Naive thymus-derived CD8-positive, alpha-beta T cell (primary cell): Measurements from ENCODE around the gene POLR3K. TPM values are rescaled to one million over a fixed set of nuclear protein-coding genes. Genes with fewer than 3 reads are reported as not detected.

Experiments
- ATAC-seq, 2 donors: fragments of 150-1000 bp; cut with Tn5 transposase in 1 of 2; sonication (Bioruptor Pico), chemical (Tn5 transposase) in 1 of 2; 1 replicate in 1 of 2; 2 replicates in 1 of 2; pipeline ENCODE4 v1.10.0; 2021; ENCODE audit warnings: mild to moderate bottlenecking in 2 of 2, moderate library complexity in 2 of 2
- POLR2A ChIA-PET: fragments of 350-600 bp; sonication (Branson Sonifier 250); formaldehyde crosslinking; loops from one replicate; lab custom pipeline; 2021; ENCODE audit warnings: antibody characterized with exemption; lab: Charles Lee
- DNase-seq, 10 donors: peaks; one replicate each; pipeline versions ENCODE4 v3.0.0 to v3.0.0-alpha.2; 2020 to 2022
- H3K27ac Mint-ChIP-seq, 10 donors: one replicate each; pipeline ENCODE4 v1.8.0; 2020 to 2022; ENCODE audit warnings: mild to moderate bottlenecking in 10 of 10, mixed read lengths in 10 of 10, moderate library complexity in 4 of 10, inconsistent platforms in 1 of 10
- H3K27me3 Mint-ChIP-seq, 5 donors: one replicate each; pipeline ENCODE4 v1.8.0; 2021 to 2022; ENCODE audit warnings: mixed read lengths in 5 of 5
- H3K36me3 Mint-ChIP-seq, 3 donors: one replicate each; pipeline ENCODE4 v1.8.0; 2020 to 2022; ENCODE audit warnings: mixed read lengths in 3 of 3, mild to moderate bottlenecking in 2 of 3, inconsistent platforms in 1 of 3
- H3K4me1 Mint-ChIP-seq, 4 donors: one replicate each; pipeline ENCODE4 v1.8.0; 2021 to 2022; ENCODE audit warnings: mixed read lengths in 4 of 4
- H3K4me3 Mint-ChIP-seq, 10 donors: one replicate each; pipeline ENCODE4 v1.8.0; 2020 to 2022; ENCODE audit warnings: mild to moderate bottlenecking in 10 of 10, mixed read lengths in 10 of 10, moderate library complexity in 6 of 10, inconsistent platforms in 1 of 10
- H3K9me3 Mint-ChIP-seq, 9 donors: one replicate each; pipeline ENCODE4 v1.8.0; 2020 to 2022; ENCODE audit warnings: mixed read lengths in 9 of 9, mild to moderate bottlenecking in 3 of 9, inconsistent platforms in 1 of 9, moderate library complexity in 1 of 9
- microRNA-seq: library from miRNA; unstranded; fragments of <30 nt; microRNA quantifications from one replicate; pipeline ENCODE4 v1.2.0, GENCODE V29; 2022; ENCODE audit warnings: borderline microRNAs expressed
- polyA plus RNA-seq, 3 donors: library from polyadenylated mRNA; unstranded; fragments of 300-500 nt; fragmentation: Illumina TruSeq; gene quantifications; one replicate each; pipeline ENCODE4 v1.2.3, GENCODE V29; 2021
- total RNA-seq, 8 experiments: library from RNA in 2 of 8; stranded (reverse) in 2 of 8; gene quantifications; one replicate each; pipeline ENCODE4 v1.2.3 and lab custom pipeline; 2021 to 2026

Gene POLR3K
- total and polyA plus RNA-seq, 5 experiments from 2014 or later = 16.2 to 29.5 (median 20.9) TPM

- H3K27me3 Mint-ChIP-seq = no peaks in the 10 kb centered on the region
- DNase-seq (peak in 3 of 10 donors; percentile 9 to 23 (median 10)), ATAC-seq (peak; percentile 95)
- peak overlapping the region in 9 of 10 donors; percentile 45 to 86 (median 70) for H3K4me3 Mint-ChIP-seq
- peak overlapping the region in 4 of 10 donors; percentile 3 to 76 (median 44) for H3K27ac Mint-ChIP-seq
- no peaks in the 10 kb centered on the region for H3K36me3 Mint-ChIP-seq
- POLR2A ChIA-PET = no interaction called here
- H3K9me3 Mint-ChIP-seq = no peaks in the 10 kb centered on the region
- H3K4me1 Mint-ChIP-seq = no peaks in the 10 kb centered on the region
Observed at GRCh38 chr16:9903-10665, 43.3 kb downstream of the POLR3K start.

Small RNAs within 50 kb of the gene (microRNA-seq; reads per million reads assigned to microRNA genes)
- gene MIR6859-4 = not detected

Other genes starting within 250 kb of the POLR3K start
- 10 to 100 TPM in 1 of 2 experiments, 1 to 10 TPM in 1; 9.5 to 11.3 TPM for gene SNRNP25, start 220 bp upstream of the POLR3K start, total RNA-seq
- 10 to 100 TPM; 20.2 to 30.2 (median 22.3) TPM for gene SNRNP25, start 220 bp upstream of the POLR3K start, polyA plus RNA-seq
- gene RHBDF1, start 19.0 kb upstream of the POLR3K start, total RNA-seq = not detected
- under 1 TPM in 1 of 3 donors, not detected in 2; 0.50 TPM for gene RHBDF1, start 19.0 kb upstream of the POLR3K start, polyA plus RNA-seq
- 10 to 100 TPM; 24.5 to 27.2 TPM for gene MPG, start 24.6 kb upstream of the POLR3K start, total RNA-seq
- gene MPG, start 24.6 kb upstream of the POLR3K start, polyA plus RNA-seq = 10 to 100 TPM; 46.0 to 57.7 (median 51.8) TPM
- gene NPRL3, start 85.1 kb upstream of the POLR3K start, total RNA-seq = 10 to 100 TPM; 40.7 to 41.3 TPM
- 10 to 100 TPM in 2 of 3 donors, 1 to 10 TPM in 1; 5.9 to 16.2 (median 13.1) TPM for gene NPRL3, start 85.1 kb upstream of the POLR3K start, polyA plus RNA-seq
- gene HBZ, start 99.0 kb upstream of the POLR3K start, total RNA-seq = not detected
- gene HBZ, start 99.0 kb upstream of the POLR3K start, polyA plus RNA-seq = not detected
- gene HBM, start 112.4 kb upstream of the POLR3K start, total RNA-seq = not detected
- gene HBM, start 112.4 kb upstream of the POLR3K start, polyA plus RNA-seq = not detected
- gene HBA2, start 119.3 kb upstream of the POLR3K start, total RNA-seq = not detected
- 1 to 10 TPM in 1 of 3 donors, under 1 TPM in 1, not detected in 1; 0.89 to 8.6 TPM for gene HBA2, start 119.3 kb upstream of the POLR3K start, polyA plus RNA-seq
- gene HBA1, start 123.1 kb upstream of the POLR3K start, total RNA-seq = not detected
- 1 to 10 TPM in 1 of 3 donors, not detected in 2; 1.7 TPM for gene HBA1, start 123.1 kb upstream of the POLR3K start, polyA plus RNA-seq
- gene HBQ1, start 126.9 kb upstream of the POLR3K start, total RNA-seq = not detected
- gene HBQ1, start 126.9 kb upstream of the POLR3K start, polyA plus RNA-seq = under 1 TPM in 1 of 3 donors, not detected in 2; 0.71 TPM
- 100 to 1,000 TPM; 193 to 194 TPM for gene LUC7L, start 175.8 kb upstream of the POLR3K start, total RNA-seq
- gene LUC7L, start 175.8 kb upstream of the POLR3K start, polyA plus RNA-seq = 10 to 100 TPM in 1 of 3 donors, 1 to 10 TPM in 2; 4.5 to 11.9 (median 7.2) TPM
- gene FAM234A, start 181.2 kb upstream of the POLR3K start, total RNA-seq = 10 to 100 TPM; 36.7 to 46.5 TPM
- gene FAM234A, start 181.2 kb upstream of the POLR3K start, polyA plus RNA-seq = 10 to 100 TPM; 18.8 to 46.4 (median 34.4) TPM
- not detected for gene RGS11, start 222.3 kb upstream of the POLR3K start, total RNA-seq
- gene RGS11, start 222.3 kb upstream of the POLR3K start, polyA plus RNA-seq = not detected
- gene ARHGDIG, start 227.0 kb upstream of the POLR3K start, total RNA-seq = under 1 TPM in 1 of 2 experiments, not detected in 1; 0.68 TPM
- not detected for gene ARHGDIG, start 227.0 kb upstream of the POLR3K start, polyA plus RNA-seq
- gene PDIA2, start 229.6 kb upstream of the POLR3K start, total RNA-seq = under 1 TPM in 1 of 2 experiments, not detected in 1; 0.44 TPM
- not detected for gene PDIA2, start 229.6 kb upstream of the POLR3K start, polyA plus RNA-seq